Esophagus muscularis mucosa (tissue), 4 donors: ENCODE results near the gene FAM135A.

Experiments used
- EP300 ChIP-seq: sonication (generic); formaldehyde crosslinking; IDR thresholded peaks from one replicate; pipeline ENCODE4 v1.6.1; 2017; ENCODE audit warnings: antibody characterized with exemption
- POLR2A ChIP-seq: fragments of 450-650 bp; IDR thresholded peaks from one replicate; pipeline ENCODE4 v1.6.1; 2017; ENCODE audit warnings: antibody characterized with exemption, moderate library complexity, mild to moderate bottlenecking, low read depth
- POLR2AphosphoS5 ChIP-seq, 2 donors: sonication (generic); formaldehyde crosslinking; IDR thresholded peaks; one replicate each; pipeline ENCODE4 v1.6.1; 2017; ENCODE audit warnings: antibody characterized with exemption in 2 of 2
- TF ChIP-seq, protein P1 (sequence below), 3 experiments: fragments of 200-600 bp in 2 of 3; fragments of 450-650 bp in 1 of 3; sonication (generic) in 2 of 3; IDR thresholded peaks; one replicate each; pipeline ENCODE4 v1.5.1; 2017 to 2019; ENCODE audit warnings: antibody characterized with exemption in 3 of 3, mild to moderate bottlenecking in 2 of 3, moderate library complexity in 1 of 3

DNA sequence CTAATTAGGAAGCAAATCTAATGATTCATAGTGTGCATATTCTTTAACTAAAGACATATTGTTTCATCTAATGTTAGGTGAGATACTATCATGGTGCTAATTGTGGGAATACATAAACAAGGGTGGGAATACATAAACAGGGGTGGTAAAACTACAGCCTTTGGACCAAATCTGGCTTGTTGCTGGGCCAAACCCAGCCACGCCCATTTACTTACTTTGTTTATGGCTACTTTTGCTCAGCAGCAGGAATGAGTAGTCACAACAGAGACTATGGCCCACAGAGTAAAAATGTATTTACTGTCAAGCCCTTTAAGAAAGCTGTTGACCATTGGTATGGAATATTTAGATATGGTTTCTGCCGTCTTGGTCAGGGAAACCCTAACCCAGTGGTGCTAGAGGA lies 31.7 kb downstream of the FAM135A start:
- TF ChIP-seq, protein P1, sequence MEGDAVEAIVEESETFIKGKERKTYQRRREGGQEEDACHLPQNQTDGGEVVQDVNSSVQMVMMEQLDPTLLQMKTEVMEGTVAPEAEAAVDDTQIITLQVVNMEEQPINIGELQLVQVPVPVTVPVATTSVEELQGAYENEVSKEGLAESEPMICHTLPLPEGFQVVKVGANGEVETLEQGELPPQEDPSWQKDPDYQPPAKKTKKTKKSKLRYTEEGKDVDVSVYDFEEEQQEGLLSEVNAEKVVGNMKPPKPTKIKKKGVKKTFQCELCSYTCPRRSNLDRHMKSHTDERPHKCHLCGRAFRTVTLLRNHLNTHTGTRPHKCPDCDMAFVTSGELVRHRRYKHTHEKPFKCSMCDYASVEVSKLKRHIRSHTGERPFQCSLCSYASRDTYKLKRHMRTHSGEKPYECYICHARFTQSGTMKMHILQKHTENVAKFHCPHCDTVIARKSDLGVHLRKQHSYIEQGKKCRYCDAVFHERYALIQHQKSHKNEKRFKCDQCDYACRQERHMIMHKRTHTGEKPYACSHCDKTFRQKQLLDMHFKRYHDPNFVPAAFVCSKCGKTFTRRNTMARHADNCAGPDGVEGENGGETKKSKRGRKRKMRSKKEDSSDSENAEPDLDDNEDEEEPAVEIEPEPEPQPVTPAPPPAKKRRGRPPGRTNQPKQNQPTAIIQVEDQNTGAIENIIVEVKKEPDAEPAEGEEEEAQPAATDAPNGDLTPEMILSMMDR (IDR thresholded peaks at IDR 0.05) = no peak
- TF ChIP-seq POLR2A (no peak), EP300 (no peak), POLR2AphosphoS5 (IDR thresholded peaks at IDR 0.05) (no peak)
